NCI-H2196 (cell line): ENCODE results near the gene ATP7B.

ENCODE experiments used
- DNase-seq: peaks from one replicate; lab custom pipeline; 2025; ENCODE audit not compliant: unreplicated experiment; lab: John Stamatoyannopoulos, UW

ATP7B gene

DNA sequence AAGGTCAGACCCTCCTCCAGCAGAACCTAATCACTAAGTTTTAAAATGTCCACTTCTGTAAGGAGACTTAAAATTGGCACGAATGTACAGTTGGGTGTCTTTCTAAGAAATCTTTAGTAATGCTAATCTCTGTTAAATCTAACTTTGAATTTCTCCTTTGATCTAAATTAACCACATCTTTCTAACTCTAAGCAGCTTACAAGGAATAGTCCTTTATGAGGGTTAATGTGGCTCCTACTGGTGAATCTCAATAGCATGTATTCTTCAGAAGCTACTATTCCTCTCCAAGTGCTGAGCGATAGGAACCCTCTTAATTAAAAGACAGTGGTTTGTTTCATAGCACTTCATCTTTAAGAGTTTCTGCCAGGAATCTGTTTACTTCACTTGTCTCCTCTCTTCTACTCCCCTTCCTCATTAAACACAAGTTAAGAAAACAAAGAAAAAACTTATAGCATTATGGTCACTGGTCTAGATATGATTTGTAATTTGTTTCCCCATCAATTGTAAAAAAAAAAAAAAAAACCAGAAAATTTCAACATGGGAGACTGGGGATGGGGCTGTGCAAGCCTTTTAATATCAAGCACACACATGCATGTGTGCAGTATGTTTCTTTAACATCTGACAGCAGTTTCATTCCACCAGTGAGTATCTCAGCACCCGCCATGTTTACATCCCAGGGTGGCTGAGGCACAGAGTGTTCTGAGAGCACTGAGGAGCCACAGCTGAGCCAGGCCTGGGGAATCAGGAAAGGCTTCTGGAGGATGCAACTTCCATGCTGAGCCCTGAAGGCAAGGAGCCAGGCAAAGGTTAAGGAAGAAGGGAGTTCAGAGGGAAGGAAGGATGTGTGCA lies 57.7 kb downstream of the ATP7B start:
- no peak for DNase-seq

DNA sequence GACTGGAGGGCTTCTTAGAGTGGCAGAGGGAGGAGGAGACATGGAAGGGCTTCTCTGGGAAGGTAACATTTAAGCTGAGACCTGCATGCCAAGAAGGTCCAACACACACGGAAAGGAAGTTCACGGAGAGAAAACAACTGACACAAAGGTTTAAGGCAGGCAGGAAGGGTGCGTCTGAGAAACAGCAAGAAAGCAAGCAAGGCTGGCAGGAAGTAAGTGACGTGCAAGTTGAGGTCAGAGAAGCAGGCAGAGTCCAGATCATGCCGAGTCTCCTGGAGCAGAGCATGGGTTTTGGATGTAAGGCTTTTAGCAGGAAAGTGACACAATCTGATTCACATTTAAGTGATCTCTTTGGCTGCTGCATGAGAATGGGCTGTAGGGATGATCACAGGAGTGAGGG lies 60.5 kb downstream of the ATP7B start:
- DNase-seq, result no peak

DNA sequence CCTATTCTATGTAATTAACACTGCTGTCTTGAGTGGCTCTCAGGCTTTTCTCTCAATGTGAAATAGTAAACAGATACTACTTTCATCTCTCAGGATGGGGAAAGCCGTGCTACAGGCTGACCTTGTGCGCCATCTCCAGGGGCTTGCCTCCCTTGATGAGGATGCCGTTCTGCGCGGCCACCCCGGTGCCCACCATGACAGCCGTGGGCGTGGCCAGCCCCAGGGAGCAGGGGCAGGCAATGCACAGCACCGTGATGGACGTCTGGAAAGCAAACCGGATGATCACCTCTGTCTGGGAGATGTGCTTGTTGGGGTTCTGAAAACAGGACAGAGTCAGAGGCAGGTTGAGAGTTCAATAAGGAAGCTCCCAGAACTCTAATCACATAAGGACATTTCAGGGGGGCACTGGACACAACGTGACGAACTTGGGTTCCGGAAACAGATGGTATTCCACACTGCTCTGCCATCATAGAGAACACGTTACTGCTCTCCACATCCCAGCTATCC lies 65.0 kb downstream of the ATP7B start:
- DNase-seq, result no peak

DNA sequence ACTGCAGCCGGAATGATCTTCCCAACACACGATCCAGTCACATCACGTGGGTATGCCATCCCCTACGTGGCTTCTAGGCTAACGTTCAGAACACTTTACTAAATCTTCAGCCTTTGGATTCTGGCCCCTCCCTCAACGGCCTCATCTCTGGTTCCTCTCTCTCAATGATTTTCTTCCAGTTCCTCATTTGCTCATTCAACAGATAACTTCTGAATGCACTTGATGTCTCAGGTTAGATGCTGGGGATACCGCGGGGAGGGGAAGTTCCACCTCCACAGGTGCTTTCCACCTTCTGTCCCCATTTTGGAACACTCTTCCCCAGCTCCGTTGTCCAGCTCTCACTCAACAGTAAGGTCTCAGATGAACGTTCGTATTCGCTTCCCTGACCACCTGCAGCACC lies 66.1 kb downstream of the ATP7B start:
- DNase-seq, result no peak

DNA sequence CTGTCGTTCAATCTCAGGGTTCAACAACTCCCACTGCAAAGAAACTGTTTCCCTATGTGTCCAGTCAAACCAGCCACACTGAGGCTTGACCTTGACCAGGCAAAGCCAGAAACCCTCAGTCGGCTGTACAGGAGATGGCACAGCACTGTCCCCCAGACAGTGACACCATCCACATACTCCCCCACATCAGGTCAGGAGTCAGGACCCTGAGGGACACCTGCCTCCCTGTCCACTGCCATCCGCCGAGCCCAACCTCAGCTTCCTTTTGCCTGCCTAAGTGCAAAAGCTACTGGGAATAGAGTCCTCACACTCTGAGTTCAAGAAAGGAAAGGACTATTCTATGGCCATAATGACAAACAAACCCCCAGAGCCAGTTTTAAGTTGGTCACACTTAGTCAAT lies 66.8 kb downstream of the ATP7B start:
- no peak for DNase-seq

DNA sequence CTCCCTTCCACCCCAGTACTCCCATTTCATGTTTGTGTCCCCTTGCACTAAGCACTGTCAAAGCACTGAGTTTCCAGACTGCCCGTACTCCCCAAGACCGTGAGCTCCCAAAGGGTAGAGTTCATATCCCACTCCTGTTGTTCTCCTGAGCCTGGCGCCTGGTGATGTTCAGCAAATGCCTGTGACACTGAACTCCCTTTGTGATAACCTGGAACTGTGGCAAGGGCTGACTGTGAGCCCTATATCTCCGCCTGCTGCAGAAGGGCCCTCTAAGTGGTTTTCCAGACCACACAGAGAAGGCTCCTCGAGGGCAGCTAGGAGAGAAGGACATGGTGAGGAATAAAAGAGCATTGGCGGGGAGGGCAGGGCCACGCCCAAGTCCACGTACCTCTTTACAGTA lies 67.5 kb downstream of the ATP7B start:
- DNase-seq, result no peak

DNA sequence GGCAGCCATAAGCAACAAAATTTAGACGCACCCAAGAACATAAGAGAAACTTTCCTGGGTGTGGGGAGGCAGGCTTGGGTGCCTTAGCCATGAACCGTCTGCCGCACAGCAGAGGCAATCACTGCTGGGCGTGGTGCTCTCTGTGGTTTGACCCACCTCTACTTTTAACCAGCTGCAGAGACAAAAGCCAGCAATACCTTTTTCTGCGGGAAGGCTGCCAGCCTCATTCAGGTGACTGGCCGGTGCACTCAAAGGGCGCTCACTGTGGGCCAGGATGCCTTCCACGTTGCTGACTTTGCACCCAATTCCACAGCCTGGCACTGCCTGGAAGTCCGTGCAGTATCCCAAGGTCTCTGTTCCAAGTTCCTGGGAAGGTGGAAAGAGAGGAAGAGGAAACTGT lies 69.1 kb downstream of the ATP7B start:
- DNase-seq, result peak; percentile 38

DNA sequence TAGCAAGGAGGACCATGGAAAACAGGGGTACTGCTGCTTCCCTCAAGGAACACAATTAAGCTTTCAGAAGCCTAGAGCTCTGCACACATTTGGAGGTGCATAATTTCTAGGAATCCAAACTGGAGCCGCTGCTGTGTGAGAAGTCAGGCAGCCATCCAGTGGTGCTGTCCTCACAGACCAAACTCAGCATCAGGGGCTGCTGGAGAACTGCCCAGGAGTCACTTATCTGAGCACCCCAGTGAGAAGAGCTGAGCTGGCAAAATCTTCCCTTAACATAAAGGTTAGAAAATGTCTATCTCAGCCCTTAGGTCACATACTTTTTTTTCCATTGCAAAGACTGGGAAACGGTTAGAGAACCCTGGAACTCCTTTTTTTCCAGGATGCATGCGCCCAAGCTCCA lies 72.8 kb downstream of the ATP7B start:
- no peak for DNase-seq

DNA sequence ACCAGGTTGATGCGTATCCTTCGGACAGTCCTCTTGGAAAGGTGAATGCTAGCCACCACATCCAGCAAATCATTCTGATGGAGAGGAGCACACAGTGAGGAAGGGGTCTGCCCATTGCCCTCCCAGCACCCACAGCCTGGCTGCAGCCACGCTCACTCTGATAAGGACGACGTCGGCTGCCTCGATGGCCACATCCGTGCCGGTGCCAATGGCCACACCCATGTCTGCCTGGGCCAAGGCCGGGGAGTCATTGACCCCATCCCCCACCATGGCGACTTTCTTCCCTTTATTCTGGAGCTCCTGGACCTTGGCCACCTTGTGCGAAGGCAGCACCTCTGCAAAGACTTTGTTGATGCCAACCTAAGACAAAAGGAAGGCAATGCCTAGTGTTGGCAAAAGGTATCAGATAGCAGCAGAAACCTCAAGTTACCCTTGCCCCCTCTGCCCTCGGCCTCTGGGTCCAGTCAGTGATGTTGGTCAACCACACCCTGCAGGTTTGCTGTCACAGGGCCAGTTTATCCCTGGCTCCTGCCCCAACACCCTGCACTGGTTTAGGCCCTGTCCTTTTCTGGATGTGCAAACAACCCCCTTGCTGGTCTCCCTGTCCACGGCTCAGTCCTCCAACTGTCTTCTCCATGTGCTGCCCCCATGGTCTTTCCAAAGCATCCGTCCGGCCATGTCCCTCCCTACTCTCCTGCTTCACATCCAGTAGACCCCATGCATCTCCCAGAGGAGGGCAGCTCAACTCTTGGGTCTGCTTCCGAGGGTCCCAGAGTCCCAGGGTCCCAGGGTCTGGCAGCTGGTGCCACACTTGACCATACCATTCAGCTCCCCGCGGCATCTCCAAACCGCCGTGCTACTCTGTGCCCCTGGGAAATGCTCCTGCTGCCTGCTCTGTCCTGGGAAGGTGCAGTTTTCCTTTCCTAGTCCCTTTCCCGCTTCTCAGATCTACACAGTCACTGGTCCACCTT lies 73.6 kb downstream of the ATP7B start:
- no peak for DNase-seq

DNA sequence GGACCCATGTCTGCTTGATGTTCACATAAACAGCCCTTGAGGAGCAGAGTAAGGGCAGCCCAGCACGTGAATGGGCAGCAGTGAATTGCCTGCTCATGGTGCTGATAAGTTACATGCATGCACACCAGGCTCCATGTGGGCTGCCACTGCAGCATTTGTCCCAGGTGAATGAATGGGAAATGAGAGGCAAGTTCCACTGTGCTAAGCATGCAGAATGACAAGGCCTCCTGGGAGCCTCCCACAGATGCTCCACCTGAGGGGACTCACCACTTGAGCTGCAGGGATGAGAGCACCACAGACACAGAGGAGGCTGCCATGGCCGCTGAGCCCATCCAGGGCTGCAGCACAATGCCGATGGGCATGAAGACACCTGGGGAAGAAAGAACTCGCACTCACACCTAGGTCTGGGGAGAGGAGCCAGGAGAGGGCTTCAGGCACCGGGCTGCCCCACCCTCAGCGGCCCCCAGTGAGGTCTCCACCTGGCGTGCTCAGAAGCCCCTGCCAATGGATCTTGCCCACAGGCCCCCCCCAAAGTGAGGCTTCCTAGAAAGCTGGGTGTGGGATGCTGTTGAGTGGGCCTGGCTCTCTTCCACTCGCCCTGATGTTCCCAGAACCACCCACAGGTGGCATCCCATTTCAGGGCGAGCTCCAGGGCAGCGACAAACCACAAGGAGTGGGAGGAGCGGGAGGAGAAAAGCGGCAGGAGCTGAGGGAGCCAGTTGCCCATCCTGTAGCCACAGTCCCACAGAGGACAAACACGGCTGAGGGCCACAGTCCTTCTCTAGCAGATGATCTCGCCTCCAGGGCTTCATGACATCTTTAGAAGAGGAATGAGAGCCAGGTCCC lies 75.7 kb downstream of the ATP7B start:
- DNase-seq, result peak; percentile 11

DNA sequence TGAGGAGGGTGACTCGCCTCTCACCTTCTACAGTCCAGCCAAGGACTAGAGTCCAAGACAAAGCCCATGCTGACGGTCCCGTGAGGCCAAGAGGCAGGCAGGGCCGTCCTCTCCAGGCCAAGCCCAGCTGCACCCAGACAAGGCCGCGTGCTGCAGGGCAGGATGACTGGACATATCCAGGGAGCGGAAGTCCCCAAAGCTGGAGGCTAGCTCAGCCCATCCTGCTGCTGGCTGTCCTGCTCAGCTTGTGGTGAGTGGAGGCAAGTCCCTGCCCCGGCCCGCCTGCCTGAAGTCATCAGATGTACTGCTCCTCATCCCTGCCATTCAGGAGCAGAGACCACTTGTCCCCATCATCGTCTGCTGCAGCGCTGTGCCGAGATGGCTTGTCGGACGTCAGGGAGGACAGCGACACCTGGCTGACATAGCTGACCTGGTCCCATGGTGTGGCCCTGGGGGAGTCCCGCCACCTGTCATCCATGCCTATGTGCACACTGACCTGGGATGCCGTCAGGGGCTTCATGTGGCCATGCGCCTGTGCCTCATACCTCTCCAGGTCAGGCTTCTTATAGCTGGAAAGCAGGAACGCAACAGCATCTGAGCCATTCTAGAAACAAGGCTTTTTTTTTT lies 76.7 kb downstream of the ATP7B start:
- DNase-seq, result no peak

DNA sequence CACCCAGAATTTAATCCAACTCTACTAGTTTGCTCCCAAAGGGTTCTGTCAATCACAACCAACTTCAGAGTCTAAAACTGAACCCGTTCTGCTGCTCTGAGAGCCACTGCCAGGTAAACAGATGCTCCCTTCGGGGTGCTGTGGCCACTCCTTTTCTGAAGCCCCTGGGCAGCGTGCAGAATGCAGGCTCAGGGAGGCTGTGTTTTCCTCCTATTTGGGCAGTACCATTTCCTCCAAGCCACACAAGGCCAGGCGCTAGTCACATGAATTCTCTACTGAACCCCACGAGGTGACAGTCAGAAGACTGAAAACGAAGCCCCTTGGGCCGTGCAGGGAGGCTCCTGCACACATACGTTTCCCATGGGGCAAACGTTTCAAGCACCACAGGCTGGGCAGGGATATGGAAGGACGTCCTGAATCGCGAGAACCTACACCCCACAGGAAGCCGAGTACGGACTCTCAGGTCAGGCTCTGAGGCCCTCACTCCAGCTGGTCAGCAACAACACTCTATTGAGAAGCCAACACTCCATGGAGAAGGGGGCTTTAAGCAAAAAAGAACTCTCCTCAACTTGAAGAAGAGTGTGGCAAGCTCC lies 77.7 kb downstream of the ATP7B start:
- DNase-seq, result no peak

DNA sequence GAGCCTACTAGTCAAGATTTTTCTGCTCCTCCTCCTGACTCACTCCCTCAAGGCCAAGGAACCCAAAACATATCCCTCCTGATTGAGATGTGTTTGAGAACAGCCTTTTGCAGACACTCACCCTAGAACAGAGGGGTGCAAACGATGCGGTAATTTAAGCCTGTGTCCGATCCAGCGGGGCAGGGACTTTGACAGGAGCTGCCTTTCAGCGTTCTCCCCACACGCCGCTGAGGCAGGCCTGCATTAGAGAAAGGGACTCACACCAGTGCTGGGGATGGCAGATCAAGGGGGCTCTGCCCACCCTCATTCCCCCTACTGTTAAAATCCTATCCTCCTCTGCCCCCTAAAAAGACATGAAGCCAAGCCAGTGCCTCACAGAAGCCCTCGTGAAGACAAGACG lies 79.0 kb downstream of the ATP7B start:
- DNase-seq, result no peak

DNA sequence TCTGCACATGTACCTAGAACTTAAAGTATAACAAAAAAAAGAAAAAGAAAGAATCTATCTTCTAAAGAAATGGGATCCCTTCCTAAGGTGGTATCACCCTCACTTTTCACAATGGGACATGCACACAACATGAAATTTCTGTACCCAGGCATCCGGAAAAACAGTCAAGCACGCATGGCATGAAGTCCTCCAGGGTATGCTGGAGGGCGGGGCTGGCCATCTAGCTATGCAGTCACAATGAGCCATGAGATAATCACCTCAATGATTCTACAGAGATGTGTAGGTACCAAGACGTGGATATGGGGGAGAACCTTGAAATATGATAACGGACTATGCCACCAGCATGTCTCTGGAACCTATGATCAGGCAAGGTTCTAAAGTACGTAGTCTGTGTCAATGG lies 79.6 kb downstream of the ATP7B start:
- DNase-seq, result no peak

DNA sequence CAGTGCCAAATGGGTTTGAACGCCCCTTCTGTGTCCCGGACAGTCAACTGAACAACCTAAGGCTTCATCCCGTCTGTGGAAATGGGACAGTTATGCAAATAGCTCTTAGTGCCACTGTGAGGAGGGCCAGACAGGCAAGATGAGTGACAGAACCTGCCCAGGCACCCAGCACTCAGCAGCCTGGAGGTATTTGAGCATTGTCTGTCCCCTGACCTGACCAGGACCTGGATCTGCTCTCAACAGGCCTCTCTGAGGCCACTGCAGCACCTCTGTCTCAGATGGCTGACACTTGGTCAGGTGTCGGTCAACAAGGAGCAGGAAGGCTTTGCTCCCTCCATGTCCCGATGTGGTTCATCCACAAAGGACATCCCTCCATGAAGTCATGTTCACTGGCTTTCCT lies 81.6 kb downstream of the ATP7B start:
- no peak for DNase-seq

DNA sequence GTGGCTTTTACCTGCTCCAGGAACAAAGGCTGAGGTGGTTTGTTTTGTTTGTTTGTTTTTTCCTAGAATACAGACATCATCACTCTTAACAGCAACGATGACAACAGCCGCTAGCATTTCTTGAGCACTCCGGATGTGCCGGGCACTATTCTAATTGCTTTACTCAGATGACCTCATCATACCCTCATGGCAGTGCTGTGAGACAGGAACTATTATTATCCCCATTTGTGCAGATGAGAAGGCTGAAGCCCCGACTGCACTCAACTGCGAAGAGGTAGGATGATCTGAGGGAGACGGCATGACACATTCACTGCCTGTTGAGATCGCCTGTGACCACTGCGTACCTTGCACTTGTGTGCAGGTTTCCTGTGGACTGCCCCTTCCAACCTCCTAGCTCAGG lies 83.0 kb downstream of the ATP7B start:
- no peak for DNase-seq

DNA sequence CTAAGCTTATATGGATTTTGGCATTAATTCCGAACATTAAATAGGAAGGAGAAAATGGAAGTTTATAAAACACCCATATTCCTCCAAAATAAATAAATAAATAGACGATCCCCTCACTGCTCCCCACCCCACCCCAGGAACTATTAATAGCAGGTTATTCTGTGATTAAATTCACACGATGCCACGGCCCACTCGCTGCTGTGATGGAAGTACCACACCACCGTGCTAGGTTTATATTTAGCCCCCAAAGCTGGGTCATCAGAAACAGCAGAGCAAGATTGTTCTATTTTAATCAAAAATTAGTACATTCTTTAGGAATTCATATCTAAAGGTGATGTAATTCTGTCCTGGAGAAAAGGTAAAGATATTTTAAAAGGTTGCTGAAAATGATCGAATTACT lies 84.1 kb downstream of the ATP7B start:
- DNase-seq, result no peak

DNA sequence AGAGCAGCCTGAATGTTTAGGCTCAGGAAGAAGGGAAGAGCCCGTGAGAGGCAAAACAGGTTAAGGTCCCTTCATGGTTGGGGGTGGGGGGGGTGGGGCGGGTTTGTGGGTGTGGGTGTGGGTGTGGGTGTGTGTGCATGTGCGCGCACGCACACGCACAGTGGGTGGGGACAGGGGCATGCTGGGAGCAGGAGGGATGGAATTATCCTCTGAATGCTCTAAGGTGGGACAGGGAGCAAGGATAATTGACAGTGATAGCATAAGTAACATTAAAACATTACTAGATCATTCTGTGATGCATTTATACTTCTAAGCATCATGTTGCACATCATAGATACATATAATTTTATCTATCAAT lies 84.7 kb downstream of the ATP7B start:
- DNase-seq, result no peak

DNA sequence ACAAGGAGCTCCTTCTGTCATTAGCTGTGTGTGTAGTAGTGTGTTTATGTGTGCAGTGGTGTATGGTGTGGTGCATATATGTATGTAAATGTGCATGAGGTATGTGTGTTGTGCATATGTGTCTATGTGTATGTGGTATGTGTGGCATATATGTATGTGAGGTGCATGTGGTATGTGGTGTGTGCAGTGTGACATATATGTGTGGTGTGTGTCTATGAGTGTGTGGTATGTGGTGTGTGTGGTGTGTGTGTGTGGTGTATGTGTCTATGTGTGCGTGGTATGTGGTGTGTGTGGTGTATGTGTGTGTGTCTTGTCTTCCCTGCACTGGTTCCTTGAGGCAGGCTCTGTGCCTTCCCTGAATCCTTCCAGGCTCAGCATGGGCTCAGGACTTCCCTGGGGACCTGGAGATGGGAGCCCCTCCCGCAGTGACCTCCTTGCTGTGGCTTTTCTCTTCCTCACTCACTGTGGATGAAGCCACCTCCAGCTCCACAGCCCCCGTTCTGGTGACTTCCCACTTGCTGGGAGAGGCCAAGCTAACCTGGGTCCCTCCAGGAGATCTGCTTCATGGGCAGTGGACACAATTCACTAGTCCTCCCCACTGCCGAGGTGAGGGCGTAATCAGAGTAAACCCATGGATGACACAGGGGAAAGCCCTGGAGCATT lies 85.3 kb downstream of the ATP7B start:
- DNase-seq, result no peak
